SK-MEL-5 (cell line): ENCODE measurements around the gene PPP1CC. TPM values are rescaled to one million over a fixed set of nuclear protein-coding genes. Genes with fewer than 3 reads are reported as not detected.

Source experiments
- DNase-seq: peaks from one replicate; pipeline ENCODE4 v3.0.0-alpha.2; 2016; ENCODE audit warnings: low read depth, low spot score
- in situ Hi-C: cut with HindIII; loops from 2 replicates; pipeline ENCODE4 v1.10.0; 2016; ENCODE audit warnings: low sequenced_read_pairs, high pct_unique_total_duplicates, low pct_unique_long_range_greater_than_20kb
- total RNA-seq: library from RNA; depleted of rRNA; stranded (reverse); fragments of >200 nt; shearing (Covaris generic); gene quantifications from 2 replicates; pipeline ENCODE4 v1.2.3, GENCODE V29; 2014

The PPP1CC gene
- total RNA-seq, 1 experiment from 2014 or later, result 197 TPM

DNA sequence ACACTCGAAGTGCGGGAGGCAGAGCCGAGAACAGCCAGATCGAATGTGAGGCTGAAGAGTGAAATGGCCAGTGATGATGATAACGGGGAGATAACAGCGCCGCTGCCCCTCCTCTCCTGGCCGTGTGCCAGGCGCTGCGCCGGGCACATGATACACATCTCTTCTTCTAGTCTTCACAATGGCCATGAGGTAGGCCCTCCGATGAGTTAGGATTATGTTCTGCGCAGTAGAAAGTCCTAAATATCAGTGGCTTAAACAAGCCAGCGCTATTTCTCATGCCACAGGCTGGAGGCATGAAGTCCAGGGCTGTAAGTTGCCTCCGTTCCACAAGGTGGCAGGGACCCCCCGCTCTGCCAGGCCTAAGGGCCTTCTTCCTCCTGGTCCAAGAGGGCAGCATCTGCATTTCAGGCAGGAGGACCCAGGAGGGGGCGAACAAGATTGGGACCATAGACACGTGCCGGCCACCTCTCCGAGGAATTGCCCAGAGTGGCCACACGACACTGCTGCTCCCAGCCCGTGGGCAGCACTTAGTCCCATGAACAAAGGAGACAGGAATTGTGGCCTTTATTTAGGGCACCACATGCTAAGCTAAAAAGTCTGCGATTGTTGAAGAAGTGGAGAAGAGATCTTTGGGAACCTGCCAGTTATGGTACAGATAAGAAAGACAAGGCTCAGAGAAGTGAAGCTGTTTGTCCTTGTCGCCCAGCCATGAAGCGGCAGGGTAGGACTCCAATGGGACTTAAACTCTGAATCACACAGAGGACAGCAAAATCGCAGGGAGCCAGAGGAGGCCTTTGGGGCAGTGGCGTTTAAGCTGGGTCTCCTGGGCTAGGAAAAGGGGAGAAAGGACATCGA is 42.9 kb downstream of the PPP1CC start:
- in situ Hi-C loops, result no loop called here
- peak; percentile 32 for DNase-seq

DNA sequence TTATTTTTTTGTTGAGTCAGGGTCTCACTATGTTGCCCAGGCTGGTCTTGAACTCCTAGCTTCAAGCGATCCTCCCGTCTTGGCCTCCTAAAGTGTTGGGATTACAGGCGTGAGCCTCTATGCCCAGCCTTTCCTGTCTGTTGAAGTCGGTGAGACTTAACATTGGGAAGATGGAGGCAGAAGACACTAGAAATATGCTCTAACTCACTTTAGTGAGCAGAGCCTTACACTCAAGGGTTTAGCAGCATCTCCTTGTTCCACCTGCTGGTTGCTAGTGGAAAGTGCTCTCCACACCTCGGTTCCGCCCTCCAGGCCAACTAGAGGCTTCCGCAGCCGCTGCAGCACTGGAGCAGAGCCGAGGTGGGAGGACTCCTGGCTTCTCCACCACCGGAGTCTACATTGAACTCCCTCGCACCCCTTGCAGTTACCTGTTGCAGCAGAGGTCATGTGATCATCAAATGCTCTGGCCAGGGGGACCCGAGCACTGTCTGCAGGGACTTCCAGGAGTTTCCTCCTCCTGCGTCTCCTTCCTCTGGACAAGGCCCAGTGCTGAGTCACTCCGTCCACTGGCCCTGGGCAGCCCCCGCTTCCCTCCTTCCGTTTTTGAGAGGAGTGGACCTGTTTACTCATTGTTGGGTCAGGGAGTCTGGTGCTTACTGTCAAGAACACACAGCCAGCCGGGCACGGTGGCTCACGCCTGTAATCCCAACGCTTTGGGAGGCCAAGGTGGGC is 44.4 kb downstream of the PPP1CC start:
- in situ Hi-C loops, result no loop called here
- DNase-seq, result peak; percentile 88

DNA sequence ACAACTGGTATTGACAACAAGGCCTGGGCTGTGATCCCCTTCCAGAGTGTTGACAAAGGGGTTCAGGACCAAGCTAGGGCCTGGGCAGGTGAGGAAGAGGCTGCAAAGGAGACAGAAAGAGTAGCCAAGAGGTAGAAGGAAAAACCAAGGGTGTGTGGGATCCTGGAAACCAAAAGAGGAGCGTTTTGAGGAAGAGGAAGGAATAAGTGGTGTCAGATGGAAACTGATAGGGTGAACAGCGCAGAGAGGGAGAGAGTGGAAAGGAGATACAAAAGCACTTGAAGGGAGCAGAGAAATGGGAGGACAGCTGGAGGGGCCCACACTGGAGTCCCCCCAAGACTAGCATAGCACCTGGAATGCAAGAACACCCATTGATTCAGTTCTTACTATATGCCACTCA is 45.5 kb downstream of the PPP1CC start:
- in situ Hi-C loops, result no loop called here
- DNase-seq, result no peak

DNA sequence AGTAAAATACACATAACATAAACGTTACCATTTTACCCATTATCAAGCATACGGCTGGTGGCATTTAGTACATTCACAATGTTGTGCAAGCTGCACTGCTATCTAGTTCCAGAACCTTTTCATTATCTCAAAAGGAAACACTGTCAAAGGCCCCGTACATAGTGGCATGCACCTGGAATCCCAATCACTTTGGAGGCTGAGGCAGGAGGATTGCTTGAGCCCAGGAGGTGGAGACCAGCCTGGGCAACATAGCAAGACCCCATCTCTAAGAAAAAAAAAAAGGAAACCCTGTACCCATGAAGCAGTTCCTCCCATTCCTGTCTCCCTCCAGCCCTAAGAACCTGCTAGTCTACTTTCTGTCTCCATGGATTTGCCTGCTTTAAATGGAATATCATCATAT is 46.4 kb downstream of the PPP1CC start:
- in situ Hi-C loops, result no loop called here
- DNase-seq, result no peak

DNA sequence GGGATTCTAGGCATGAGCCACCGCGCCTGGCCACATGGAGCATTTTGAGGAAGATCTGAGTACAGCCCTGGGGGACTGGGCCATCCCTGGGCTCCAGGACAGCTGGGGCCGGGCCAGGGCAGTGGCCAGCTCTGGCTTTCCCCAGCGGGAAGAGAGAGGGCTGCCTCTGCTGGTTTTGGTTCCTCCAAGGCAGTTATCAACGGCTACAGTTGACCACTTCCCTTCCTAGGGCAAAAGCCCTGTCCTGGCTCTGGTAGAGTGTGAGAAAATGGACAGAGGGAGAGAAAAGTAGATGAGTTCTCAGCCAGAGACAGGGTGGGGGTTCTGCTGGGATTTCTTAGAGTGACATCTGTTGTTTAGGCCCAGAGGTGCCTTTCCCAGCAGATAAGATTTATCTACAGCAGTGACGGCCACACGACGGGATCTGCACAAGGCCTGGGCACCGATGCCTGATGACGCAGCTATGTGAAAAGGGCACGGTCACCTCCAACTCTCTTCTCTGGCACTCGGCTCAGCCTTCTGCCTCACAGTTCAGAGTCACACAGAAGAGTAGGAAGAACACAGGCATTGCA is 48.3 kb downstream of the PPP1CC start:
- in situ Hi-C loops, result no loop called here

DNA sequence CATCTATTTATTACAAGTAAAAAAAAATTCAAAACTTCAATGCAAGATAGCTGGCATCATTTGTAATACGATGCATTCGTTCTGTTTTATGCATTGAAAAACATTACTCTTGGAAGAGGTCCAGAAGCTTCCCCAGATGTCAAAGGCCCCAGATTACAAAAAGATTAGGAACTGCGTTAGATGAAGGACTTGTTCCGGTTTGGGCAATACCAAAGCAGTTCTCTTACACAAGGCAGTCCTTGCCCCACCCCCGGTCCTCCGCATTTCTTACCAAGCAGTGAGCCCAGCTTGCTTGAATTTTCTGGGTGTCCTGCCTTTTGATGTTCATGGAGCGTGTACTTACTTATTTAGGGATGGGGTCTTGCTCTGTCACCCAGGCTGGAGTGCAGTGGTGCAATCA is 49.0 kb downstream of the PPP1CC start:
- DNase-seq, result no peak
- in situ Hi-C loops, result no loop called here

More for the DNA sequence above, 48.3 kb downstream of the PPP1CC start:
- DNase-seq, result no peak

DNA sequence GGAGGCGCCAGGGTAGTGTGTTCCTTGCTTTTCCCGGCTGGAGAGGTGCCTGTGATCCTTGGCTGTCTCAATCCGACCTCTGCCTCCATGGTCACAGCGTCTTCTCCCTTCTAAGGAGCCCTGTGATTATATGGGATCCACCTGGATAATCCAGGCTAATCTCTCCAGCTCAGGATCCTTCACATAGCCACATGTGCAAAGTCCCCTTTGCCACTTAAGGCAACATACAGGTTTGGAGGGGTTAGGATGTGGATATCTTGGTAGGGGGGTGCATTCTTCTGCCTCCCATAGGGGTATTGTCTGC is 52.6 kb downstream of the PPP1CC start:
- in situ Hi-C loops, result no loop called here

DNA sequence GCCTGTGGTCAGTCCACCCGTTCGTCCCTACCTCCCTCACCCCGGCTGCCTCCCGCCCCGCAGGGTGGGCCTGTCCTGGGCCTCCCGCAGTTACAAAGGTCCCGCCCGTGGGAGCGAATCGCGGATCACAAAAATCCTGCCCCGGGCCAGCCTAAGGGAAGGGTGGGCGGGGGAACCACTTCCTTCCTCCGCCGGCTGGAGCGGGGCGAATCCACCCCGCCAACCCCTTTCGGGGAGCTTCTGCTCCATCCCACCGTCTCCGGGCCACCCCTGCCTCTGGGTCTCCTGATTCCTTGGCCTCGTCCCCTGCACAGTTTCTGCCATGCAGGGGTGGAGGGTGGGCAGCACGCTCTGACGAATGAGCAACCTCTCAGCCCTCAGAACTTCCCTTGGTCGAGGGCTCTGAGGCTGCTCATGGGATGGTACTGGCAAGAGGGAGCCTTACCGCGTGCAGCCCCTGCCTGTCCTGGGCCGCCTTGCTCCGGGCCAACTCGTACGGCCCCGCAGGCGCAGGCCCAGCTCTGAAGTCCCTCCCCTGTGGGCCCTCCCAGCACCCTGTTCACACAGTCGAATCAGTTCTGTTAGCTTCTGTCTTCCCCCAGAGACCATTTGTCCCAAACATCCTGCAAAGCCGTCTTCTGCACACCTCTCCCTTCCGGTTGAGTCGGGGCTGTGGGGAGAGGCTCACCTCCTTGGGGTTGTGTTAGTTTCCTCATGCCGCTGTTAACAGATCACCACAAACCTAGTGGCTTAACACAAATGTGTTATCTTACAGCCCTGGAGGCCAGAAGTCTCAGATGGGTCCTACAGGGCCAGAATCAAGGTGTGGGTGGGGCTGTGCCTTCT is 53.2 kb downstream of the PPP1CC start:
- no peak for DNase-seq
- in situ Hi-C loops, result no loop called here

More for the DNA sequence above, 52.6 kb downstream of the PPP1CC start:
- no peak for DNase-seq

DNA sequence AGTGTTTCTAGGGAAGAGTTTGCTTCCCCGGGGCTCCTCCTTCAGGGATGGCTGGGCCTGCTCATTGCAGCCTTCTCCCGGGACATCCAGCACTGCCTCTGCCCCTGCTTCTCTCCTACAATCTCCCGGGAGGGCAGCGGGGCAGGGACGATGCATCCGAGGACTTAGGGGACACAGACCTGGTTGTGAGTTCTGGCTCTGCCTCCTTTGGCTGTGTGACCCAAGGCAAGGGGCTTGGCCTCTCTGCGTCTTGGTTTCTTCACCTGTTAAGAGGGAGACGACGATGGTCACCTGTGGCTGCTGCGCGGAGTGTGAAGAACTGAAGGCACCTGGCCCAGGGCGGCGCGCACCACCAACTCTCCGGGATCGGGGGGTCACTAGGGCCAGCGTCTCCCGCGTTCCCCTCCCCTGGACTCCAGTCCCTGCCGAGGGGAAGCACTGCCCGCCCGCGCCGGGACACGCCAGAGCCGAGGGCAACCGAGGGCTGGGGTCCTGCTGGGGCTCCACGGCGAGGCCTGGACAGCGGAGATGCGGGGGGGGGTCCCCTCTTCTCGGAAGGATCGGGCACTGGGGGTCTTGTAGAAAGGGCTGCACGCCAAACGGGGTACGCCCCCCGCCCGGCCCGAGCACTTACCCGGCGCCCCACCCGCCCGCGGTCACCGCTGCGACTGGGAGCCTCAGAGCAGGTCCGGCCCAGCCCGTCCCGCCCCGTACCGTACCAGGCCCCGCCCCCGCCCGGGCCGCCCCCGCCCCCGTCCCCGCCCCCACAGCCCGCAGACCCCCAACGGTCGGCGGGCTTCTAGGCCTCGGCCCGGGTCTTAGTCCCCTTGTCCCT is 54.0 kb downstream of the PPP1CC start, which contains the start of gene HVCN1:
Gene HVCN1 (minus strand): TSS at position 670 of the 835 bp plus-strand sequence. CDS start 5,870 bp downstream, outside the sequence.
- no peak for DNase-seq
- in situ Hi-C loops, result no loop called here

DNA sequence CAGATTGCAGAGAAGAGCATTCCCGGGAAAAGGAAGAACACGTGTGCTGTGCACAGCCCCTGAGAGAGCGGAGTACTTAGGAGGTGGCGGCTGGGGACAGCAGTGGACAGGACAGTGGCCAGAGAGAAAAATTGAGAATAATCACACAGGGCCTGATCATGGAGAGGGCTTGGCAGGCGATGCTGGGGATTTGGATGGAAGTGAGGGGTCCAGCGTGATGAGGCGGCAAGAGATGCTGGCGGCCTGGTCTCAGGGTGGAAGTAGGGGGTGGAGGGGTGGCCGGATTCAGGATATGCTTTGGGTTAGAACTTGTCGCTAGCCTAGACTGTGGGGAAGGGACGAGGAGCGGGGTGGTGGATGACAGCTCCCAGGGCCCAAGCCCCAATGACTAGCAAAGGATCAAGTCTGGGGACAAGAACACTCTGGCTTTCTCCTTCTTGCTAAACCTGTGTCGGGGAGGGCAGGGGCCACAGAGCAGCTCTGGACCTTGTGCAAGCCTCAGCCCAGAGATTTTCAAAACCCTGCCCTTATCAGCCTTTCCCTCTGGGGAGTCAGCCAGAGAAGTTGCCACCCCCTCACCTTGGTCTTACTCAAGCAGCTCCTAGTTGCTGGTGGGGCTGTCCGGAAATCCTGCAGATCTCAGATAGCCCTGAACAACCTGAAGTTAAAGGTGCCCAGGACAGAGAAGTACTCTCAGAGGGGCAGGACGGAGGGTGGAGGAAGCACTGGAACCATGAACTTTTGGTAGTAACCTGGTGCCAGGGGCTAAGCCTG is 55.1 kb downstream of the PPP1CC start:
- in situ Hi-C loops, result no loop called here
- no peak for DNase-seq

DNA sequence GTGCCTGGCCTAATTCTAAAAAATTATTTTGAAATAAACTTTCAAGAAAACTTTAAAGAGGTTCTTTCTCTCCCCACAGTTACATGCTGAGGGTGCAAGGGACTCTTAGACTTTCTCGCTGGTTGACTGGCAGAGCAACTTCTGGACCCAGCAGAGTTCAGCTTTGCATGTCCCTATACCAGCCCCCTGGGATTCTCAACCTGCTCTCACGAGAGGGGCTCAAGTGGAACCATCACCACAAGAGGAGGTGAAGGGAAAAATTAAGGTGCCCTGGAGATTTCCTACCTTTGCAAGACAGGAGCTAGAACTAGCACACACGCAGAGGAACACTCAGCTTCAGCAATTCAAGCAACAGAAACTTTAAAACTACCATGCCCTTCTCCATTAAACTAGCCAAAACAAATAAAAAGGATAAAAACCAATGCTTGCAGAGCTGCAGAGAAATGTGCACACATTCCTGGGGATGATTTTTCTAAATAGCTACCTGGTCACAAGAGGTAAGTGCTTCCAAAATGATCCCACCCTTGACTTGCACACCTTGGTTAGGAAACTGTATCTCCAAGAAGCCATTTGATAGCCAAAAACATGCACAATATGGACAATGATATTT is 56.3 kb downstream of the PPP1CC start:
- no peak for DNase-seq
- in situ Hi-C loops, result no loop called here

DNA sequence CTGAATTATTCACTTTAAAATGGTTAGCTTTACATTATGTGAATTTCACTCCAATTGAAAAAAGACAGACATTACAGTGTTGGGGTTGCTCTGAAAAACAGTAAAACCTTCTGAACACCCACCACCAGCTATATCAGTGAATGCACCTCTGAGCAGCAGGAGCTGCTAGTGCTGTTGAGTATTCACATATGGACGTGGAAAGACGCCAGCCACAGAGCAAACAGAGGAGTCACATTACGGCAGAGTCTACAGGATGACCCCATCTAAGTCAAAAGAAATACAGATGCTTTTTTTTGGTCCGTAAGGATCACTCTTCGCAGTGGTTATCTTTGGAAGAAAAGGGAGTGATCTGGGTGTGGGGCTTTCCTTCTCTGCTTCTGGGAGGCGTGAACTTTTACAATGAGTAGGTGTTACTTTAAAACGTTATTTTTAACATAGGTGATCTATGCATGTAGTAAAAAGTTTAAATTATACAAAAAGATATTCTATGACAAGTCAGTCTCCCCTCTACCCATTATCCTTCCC is 58.3 kb downstream of the PPP1CC start:
- in situ Hi-C loops, result no loop called here
- no peak for DNase-seq

DNA sequence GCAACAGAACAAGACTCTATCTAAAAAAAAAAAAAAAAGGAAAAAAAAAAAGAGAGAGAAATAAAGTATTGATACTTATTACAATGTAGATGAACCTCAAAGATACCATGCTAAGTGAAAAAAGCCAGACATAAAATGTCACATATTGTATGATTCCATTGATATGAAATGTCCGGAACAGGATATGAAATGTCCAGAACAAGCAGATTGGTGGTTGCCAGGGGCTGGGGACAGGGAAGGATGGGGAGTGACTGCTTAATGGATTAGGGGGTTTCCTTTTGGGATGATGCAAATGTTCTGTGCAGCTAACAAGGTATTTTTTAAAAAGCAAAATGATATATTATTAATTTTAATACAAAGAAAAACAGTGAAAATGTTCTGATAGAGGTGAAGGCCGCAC is 58.8 kb downstream of the PPP1CC start:
- in situ Hi-C loops, result no loop called here
- no peak for DNase-seq

DNA sequence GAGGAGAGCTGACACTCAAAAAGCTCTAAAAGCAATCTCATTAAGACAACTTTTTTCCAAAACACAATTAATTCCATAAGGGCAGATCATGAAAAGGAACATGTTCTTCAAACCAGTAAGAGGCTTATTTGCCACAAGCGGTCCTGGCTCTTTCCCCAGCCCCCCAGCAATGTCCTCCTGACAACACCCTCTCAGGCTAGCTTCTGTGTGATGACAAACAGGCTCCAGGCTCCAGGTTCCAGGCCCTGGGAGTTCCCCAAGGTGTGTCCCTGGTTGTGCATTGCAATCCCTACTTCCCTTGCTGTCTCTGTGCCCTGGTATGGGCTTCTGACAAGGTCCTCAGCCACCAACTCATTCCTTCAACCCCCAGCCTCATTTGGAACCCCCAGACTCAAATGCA is 62.7 kb downstream of the PPP1CC start:
- no peak for DNase-seq
- in situ Hi-C loops, result no loop called here

DNA sequence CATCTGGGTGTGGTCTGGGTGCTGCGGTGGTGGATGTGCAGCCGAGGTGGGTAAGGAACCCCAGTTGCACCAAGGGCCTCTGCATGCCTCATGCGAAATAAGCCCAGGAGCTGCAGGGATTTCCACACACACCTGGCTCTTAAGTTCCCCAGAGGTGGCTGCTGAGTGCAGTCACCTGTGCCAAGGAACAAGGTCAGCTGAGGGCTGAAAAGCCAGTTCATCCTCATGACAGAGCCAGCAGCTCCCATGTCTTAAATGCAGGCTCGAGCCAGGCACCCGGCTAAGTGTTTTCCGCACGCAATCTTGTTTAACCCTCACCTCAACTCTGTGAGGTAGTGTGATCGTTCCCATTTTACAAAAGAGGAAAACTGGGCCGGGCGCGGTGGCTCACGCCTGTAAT is 63.5 kb downstream of the PPP1CC start:
- no peak for DNase-seq
- in situ Hi-C loops, result no loop called here

DNA sequence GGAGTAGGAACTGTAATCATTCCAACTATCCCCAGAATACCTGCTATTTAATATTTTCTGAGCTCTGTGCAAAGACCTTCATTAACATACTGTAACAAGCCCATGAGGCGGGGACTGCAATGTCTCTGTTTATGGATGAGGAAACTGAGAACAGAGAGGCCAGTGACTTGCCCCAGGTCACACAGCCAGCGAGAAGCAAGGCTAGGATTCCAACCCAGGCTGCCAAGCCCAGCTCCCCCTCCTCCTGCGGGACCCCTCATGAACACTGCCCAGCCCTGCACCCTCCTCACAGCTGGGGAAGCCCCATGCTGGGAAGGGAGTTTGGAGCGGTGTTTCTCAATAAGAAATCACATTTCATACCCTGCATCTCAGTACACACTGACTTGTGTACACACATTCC is 64.7 kb downstream of the PPP1CC start:
- DNase-seq, result no peak
- in situ Hi-C loops, result no loop called here
